GM18502 (cell line): ENCODE measurements around the gene TSPYL6.

ENCODE experiments used
- ATAC-seq: cut with Tn5 transposase; IDR thresholded peaks from one replicate; pipeline ENCODE4 v1.9.1; 2021; ENCODE audit warnings: mild to moderate bottlenecking; ENCODE audit not compliant: unreplicated experiment, poor library complexity

TSPYL6 gene

GRCh38 chr2:54259413-54260240, 3.6 kb upstream of the TSPYL6 start:
- ATAC-seq = peak; percentile 89

- no peak for ATAC-seq
Measured at GRCh38 chr2:54258166-54258565, 2.1 kb upstream of the TSPYL6 start.

- ATAC-seq = no peak
Measured at GRCh38 chr2:54255230-54256090, 569 bp downstream of the TSPYL6 start.

GRCh38 chr2:54254180-54254579, 1.8 kb downstream of the TSPYL6 start:
- ATAC-seq = no peak

GRCh38 chr2:54249629-54250028, 6.4 kb downstream of the TSPYL6 start:
- ATAC-seq = no peak

GRCh38 chr2:54247115-54247514, 8.9 kb downstream of the TSPYL6 start:
- no peak for ATAC-seq

- ATAC-seq = no peak
Measured at GRCh38 chr2:54240515-54241469, 15.2 kb downstream of the TSPYL6 start.

GRCh38 chr2:54239427-54239826, 16.6 kb downstream of the TSPYL6 start:
- ATAC-seq = no peak

GRCh38 chr2:54237428-54237827, 18.6 kb downstream of the TSPYL6 start:
- ATAC-seq = no peak

GRCh38 chr2:54233832-54234649, 22.0 kb downstream of the TSPYL6 start:
- ATAC-seq = no peak

GRCh38 chr2:54228945-54229344, 27.1 kb downstream of the TSPYL6 start:
- no peak for ATAC-seq

- ATAC-seq = no peak
Measured at GRCh38 chr2:54227798-54228197, 28.2 kb downstream of the TSPYL6 start.

- ATAC-seq = no peak
Measured at GRCh38 chr2:54226260-54226659, 29.8 kb downstream of the TSPYL6 start.

GRCh38 chr2:54224997-54225396, 31.0 kb downstream of the TSPYL6 start:
- ATAC-seq = no peak

GRCh38 chr2:54213082-54213481, 42.9 kb downstream of the TSPYL6 start:
- ATAC-seq = no peak

- ATAC-seq = no peak
Measured at GRCh38 chr2:54212456-54212855, 43.6 kb downstream of the TSPYL6 start.

- no peak for ATAC-seq
Measured at GRCh38 chr2:54209379-54209778, 46.6 kb downstream of the TSPYL6 start.

GRCh38 chr2:54208364-54209240, 47.4 kb downstream of the TSPYL6 start:
- no peak for ATAC-seq
